Measurements from ENCODE around the gene TSPAN31.

The TSPAN31 gene

GRCh38 chr12:57797933-57798332 is 53.1 kb downstream of the TSPAN31 start:
- no peak for DNase-seq
